Retinal pigment epithelial cell (primary cell): ENCODE data around the gene JMJD7.
A peak's percentile ranks its signal among the peaks of the same experiment; 100 is the strongest.

ENCODE experiments used
- DNase-seq: peaks from one replicate; pipeline ENCODE4 v3.0.0-alpha.2; 2010; ENCODE audit warnings: low read depth
- H3K4me3 ChIP-seq: 2 replicates; pipeline ENCODE4 v1.5.1; 2011; ENCODE audit warnings: mild to moderate bottlenecking, low read length, control low read depth, moderate library complexity
- TF ChIP-seq, protein P1 (sequence below): conservative IDR thresholded peaks from 2 replicates; pipeline ENCODE4 v1.5.1; 2011; ENCODE audit warnings: low read depth, low read length, control low read depth, inconsistent platforms

Gene JMJD7

DNA sequence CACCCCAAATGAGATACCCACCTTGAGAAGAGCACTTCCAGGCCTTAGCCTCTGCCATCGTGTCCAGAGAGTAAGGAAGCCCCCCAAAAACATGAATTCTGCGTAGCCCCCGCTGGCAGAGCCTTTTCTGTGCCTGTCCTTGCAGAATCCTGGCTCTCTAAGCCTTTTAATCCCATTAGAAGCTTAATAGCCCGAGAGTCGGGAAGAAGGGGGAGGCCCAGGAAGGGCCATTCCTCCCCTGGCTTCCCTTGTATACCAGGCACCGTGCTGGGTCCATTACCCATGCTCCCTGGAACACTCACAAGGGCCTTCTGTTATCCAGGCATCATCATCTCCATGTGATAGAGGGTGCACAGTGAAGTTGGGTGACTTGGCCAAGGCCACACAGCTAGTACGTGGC lies 58.8 kb downstream of the JMJD7 start:
- peak; percentile 5 for DNase-seq
- TF ChIP-seq, protein P1, sequence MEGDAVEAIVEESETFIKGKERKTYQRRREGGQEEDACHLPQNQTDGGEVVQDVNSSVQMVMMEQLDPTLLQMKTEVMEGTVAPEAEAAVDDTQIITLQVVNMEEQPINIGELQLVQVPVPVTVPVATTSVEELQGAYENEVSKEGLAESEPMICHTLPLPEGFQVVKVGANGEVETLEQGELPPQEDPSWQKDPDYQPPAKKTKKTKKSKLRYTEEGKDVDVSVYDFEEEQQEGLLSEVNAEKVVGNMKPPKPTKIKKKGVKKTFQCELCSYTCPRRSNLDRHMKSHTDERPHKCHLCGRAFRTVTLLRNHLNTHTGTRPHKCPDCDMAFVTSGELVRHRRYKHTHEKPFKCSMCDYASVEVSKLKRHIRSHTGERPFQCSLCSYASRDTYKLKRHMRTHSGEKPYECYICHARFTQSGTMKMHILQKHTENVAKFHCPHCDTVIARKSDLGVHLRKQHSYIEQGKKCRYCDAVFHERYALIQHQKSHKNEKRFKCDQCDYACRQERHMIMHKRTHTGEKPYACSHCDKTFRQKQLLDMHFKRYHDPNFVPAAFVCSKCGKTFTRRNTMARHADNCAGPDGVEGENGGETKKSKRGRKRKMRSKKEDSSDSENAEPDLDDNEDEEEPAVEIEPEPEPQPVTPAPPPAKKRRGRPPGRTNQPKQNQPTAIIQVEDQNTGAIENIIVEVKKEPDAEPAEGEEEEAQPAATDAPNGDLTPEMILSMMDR, result no peak
- no peak overlapping the region for H3K4me3 ChIP-seq

DNA sequence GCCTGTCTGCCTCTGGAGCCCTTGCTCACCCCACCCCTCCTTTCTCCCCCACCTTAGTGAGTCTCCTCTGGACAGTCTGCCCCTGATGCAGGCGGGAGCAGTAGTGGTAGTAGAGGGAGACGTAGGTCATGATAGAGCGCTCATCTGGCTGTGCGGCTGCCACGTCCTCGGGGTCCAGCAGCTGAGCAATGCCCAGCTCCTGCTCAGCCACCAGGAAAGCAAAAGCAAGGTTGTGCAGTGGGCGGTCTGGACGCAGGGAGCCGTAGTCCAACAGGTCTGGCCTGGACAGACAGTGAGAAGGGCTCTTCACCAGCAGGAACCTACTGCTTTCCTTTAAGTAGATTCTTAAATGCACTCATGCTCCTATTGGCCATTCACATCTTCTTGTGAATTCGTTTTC lies 59.3 kb downstream of the JMJD7 start:
- TF ChIP-seq, protein P1, result no peak
- H3K4me3 ChIP-seq, result no peak overlapping the region
- DNase-seq, result no peak
